Thoracic aorta (tissue), 2 donors: ENCODE data around the gene TSPAN5. TPM values are rescaled to one million over a fixed set of nuclear protein-coding genes. Genes with fewer than 3 reads are reported as not detected.
"Not testable (repeated sequence)": the region's sequence is repeated elsewhere in the genome, so short reads cannot be mapped to it uniquely, and the experiment has no call there.

Source experiments
- ATAC-seq: fragments of 150-250 bp; one replicate; pipeline ENCODE4 v1.8.0; 2017; ENCODE audit warnings: low read depth; ENCODE audit not compliant: insufficient number of reproducible peaks, low FRiP score
- DNase-seq: peaks from one replicate; pipeline ENCODE4 v3.0.0-alpha.2; 2020; ENCODE audit warnings: low spot score
- H3K27ac ChIP-seq, 2 donors: fragments of 200-600 bp; sonication (generic); 1 replicate in 1 of 2; 2 replicates in 1 of 2; pipeline ENCODE4 v1.5.1; 2016; ENCODE audit warnings: mild to moderate bottlenecking in 2 of 2, moderate library complexity in 2 of 2
- H3K27me3 ChIP-seq: fragments of 200-600 bp; sonication (generic); replicated peaks from 2 replicates; pipeline ENCODE4 v1.6.0; 2016; ENCODE audit warnings: mild to moderate bottlenecking; ENCODE audit not compliant: insufficient read depth
- H3K36me3 ChIP-seq: fragments of 200-600 bp; sonication (generic); one replicate; pipeline ENCODE4 v1.5.1; 2016
- H3K4me1 ChIP-seq, 2 donors: fragments of 200-600 bp; sonication (generic); 1 replicate in 1 of 2; 2 replicates in 1 of 2; pipeline versions ENCODE4 v1.5.1 to v1.6.0; 2016; ENCODE audit warnings: low read depth in 2 of 2, mild to moderate bottlenecking in 1 of 2; ENCODE audit not compliant: control insufficient read depth in 1 of 2
- H3K4me3 ChIP-seq: fragments of 200-600 bp; sonication (generic); 2 replicates; pipeline ENCODE4 v1.5.1; 2016; ENCODE audit warnings: mild to moderate bottlenecking
- H3K9me3 ChIP-seq: fragments of 200-600 bp; sonication (generic); 2 replicates; pipeline ENCODE4 v1.5.1; 2016
- CTCF ChIP-seq: fragments of 200-600 bp; sonication (generic); IDR thresholded peaks from one replicate; pipeline ENCODE4 v1.5.1; 2019; ENCODE audit warnings: antibody characterized with exemption
- total RNA-seq, 2 donors: library from RNA; depleted of rRNA; stranded (reverse); fragments of >200 nt; gene quantifications; one replicate each; pipeline versions ENCODE4 v1.1.0 to v1.2.3, GENCODE V29; 2016

The TSPAN5 gene
- total RNA-seq, 2 donors from 2014 or later: 7.7 to 11.4 TPM

GRCh38 chr4:98482503-98482846 is 175.9 kb downstream of the TSPAN5 start:
- ATAC-seq: no peak
- TF ChIP-seq CTCF: no peak
- H3K4me3 ChIP-seq: no peak overlapping the region
- peaks cover 0 to 13% of the 10 kb centered on the region in 2 donors for H3K4me1 ChIP-seq
- H3K9me3 ChIP-seq: no peaks in the 10 kb centered on the region
- no peaks in the 10 kb centered on the region for H3K36me3 ChIP-seq
- no peak for DNase-seq
- no peaks in the 10 kb centered on the region for H3K27me3 ChIP-seq
- H3K27ac ChIP-seq: no peak overlapping the region

- Histone ChIP-seq H3K36me3 (no peaks in the 10 kb centered on the region), H3K9me3 (no peaks in the 10 kb centered on the region), H3K27ac (no peak overlapping the region), H3K4me1 (peaks cover 0 to 13% of the 10 kb centered on the region in 2 donors), H3K27me3 (no peaks in the 10 kb centered on the region), H3K4me3 (no peak overlapping the region)
- DNase-seq (no peak), ATAC-seq (no peak)
- no peak for TF ChIP-seq CTCF
Measured at GRCh38 chr4:98481167-98481566, 177.2 kb downstream of the TSPAN5 start.

DNA sequence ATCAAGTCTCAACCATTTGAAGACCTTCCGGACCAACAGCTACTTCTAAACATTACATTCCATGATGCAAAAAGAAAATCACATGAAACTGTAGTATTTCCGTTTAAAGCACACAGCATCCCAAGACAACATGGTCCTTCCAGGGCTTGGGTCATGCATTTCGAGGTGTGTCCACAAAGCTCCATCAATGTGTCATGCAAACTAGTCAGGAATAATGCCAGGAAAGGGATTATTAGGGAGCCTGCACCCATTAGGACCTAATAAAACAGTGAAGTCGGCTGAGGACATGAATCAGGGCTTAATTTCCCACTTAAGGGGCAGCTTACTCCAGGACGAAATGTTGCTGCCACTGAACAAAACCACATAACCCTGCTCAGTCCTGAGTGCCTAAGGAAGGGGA is 177.9 kb downstream of the TSPAN5 start:
- no peak for TF ChIP-seq CTCF
- peaks cover 0 to 13% of the 10 kb centered on the region in 2 donors for H3K4me1 ChIP-seq
- H3K36me3 ChIP-seq: no peaks in the 10 kb centered on the region
- DNase-seq (no peak), ATAC-seq (no peak)
- H3K27ac ChIP-seq: no peak overlapping the region
- H3K27me3 ChIP-seq: no peaks in the 10 kb centered on the region
- no peak overlapping the region for H3K4me3 ChIP-seq
- no peaks in the 10 kb centered on the region for H3K9me3 ChIP-seq

- peaks cover 0 to 13% of the 10 kb centered on the region in 2 donors for H3K4me1 ChIP-seq
- H3K27me3 ChIP-seq, H3K36me3 ChIP-seq, H3K27ac ChIP-seq, H3K9me3 ChIP-seq, H3K4me3 ChIP-seq, DNase-seq, ATAC-seq: not testable (repeated sequence)
Measured at GRCh38 chr4:98479590-98479989, 178.8 kb downstream of the TSPAN5 start.

- Histone ChIP-seq H3K27ac (no peak overlapping the region), H3K4me3 (no peak overlapping the region)
- ATAC-seq: no peak
Measured at GRCh38 chr4:98476891-98477290, 181.5 kb downstream of the TSPAN5 start.

More at GRCh38 chr4:98476891-98477290, 181.5 kb downstream of the TSPAN5 start:
- no peaks in the 10 kb centered on the region for H3K9me3 ChIP-seq
- no peak for TF ChIP-seq CTCF
- no peak for DNase-seq
- H3K36me3 ChIP-seq: no peaks in the 10 kb centered on the region
- no peaks in the 10 kb centered on the region for H3K27me3 ChIP-seq
- peaks cover 0 to 10% of the 10 kb centered on the region in 2 donors for H3K4me1 ChIP-seq
